ENCODE measurements around the gene ARHGEF17.

DNA sequence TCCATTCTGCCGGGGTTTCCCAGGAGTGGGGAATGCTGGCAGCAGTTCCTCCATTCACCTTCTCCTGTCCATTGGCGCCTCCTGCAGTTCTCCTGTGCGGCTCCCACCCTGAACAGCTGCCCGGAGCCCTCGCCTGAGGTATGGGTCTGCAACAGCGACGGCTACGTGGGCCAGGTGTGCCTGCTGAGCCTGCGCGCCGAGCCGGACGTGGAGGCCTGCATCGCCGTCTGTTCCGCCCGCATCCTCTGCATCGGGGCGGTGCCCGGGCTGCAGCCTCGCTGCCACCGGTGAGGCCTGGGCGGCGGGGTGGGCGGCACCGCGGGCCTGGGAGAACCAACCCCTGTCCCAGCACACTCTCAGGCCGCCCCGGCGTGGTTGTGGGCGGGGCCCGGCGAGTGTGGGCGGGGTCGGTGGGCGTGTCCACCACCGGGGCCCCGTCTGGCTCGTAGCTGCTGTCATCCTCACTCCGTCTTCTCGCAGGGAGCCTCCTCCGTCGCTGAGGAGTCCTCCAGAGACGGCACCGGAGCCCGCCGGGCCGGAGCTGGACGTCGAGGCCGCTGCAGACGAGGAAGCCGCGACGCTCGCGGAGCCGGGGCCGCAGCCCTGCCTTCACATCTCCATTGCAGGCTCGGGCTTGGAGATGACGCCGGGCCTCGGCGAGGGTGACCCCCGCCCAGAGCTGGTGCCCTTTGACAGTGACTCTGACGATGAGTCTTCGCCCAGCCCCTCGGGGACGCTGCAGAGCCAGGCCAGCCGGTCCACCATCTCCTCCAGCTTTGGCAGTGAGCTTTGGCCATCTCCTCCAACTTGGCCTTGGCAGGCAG lies 54.1 kb downstream of the ARHGEF17 start:
- TF ChIP-seq, protein P1, sequence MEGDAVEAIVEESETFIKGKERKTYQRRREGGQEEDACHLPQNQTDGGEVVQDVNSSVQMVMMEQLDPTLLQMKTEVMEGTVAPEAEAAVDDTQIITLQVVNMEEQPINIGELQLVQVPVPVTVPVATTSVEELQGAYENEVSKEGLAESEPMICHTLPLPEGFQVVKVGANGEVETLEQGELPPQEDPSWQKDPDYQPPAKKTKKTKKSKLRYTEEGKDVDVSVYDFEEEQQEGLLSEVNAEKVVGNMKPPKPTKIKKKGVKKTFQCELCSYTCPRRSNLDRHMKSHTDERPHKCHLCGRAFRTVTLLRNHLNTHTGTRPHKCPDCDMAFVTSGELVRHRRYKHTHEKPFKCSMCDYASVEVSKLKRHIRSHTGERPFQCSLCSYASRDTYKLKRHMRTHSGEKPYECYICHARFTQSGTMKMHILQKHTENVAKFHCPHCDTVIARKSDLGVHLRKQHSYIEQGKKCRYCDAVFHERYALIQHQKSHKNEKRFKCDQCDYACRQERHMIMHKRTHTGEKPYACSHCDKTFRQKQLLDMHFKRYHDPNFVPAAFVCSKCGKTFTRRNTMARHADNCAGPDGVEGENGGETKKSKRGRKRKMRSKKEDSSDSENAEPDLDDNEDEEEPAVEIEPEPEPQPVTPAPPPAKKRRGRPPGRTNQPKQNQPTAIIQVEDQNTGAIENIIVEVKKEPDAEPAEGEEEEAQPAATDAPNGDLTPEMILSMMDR (conservative IDR thresholded peaks at IDR 0.05; ENCODE audit: low read depth, low read length) = no peak
- TF ChIP-seq EZH2 (IDR thresholded peaks at IDR 0.05; ENCODE audit: borderline replicate concordance, low read depth, low read length, poor library complexity, severe bottlenecking) = no peak

Measured in A673 (cell line).